ENCODE results near the gene NSUN6. TPM values are rescaled to one million over a fixed set of nuclear protein-coding genes. Genes with fewer than 3 reads are reported as not detected.

Gene NSUN6
- total and polyA plus RNA-seq, 2 experiments from 2014 or later, result 18.1 to 37.4 TPM

- Histone ChIP-seq H3F3A (replicated peaks; ENCODE audit: low read depth) (no peaks in the 10 kb centered on the region), H3K4me3 (no peak overlapping the region), H3K27ac (ENCODE audit: low read depth) (no peak overlapping the region), H2AFZ (no peak overlapping the region), H3K4me1 (ENCODE audit: insufficient read depth) (no peaks in the 10 kb centered on the region), H3K4me2 (no peak overlapping the region), H3K79me2 (replicated peaks; ENCODE audit: insufficient read depth) (no peaks in the 10 kb centered on the region), H3K27me3 (ENCODE audit: insufficient read depth) (no peaks in the 10 kb centered on the region), H3K9me2 (ENCODE audit: insufficient read depth) (no peaks in the 10 kb centered on the region), H3K36me3 (ENCODE audit: insufficient read depth) (no peaks in the 10 kb centered on the region; the same call in 1 of the 2 replicates), H4K20me1 (replicated peaks; ENCODE audit: insufficient read depth) (no peaks in the 10 kb centered on the region)
- Mint-ChIP-seq H3K4me1 (no peaks in the 10 kb centered on the region), H3K36me3 (ENCODE audit: low read depth) (no peaks in the 10 kb centered on the region), H3K27ac (no peak overlapping the region), H3K4me3 (no peak overlapping the region), H3K9me3 (no peaks in the 10 kb centered on the region), H3K27me3 (ENCODE audit: insufficient read depth, low read depth, poor library complexity) (no peaks in the 10 kb centered on the region)
- ATAC-seq (no peak), DNase-seq (ENCODE audit: low spot score) (no peak)
- TF ChIP-seq JUNB (IDR thresholded peaks at IDR 0.05; ENCODE audit: unreplicated experiment) (no peak), CTCF (conservative IDR thresholded peaks at IDR 0.05; ENCODE audit: low read depth in 2 of 2) (no peak), CREB1 (CRISPR knock-in tag; IDR thresholded peaks at IDR 0.05; ENCODE audit: low read depth) (no peak), REST (IDR thresholded peaks at IDR 0.05; ENCODE audit: unreplicated experiment) (no peak), NANOG (IDR thresholded peaks at IDR 0.05; ENCODE audit: borderline replicate concordance) (no peak), ZNF331 (CRISPR knock-in tag; IDR thresholded peaks at IDR 0.05; ENCODE audit: low read depth) (no peak), STAT1 (IDR thresholded peaks at IDR 0.05; ENCODE audit: unreplicated experiment) (no peak)
- TF ChIP-seq, protein P1, sequence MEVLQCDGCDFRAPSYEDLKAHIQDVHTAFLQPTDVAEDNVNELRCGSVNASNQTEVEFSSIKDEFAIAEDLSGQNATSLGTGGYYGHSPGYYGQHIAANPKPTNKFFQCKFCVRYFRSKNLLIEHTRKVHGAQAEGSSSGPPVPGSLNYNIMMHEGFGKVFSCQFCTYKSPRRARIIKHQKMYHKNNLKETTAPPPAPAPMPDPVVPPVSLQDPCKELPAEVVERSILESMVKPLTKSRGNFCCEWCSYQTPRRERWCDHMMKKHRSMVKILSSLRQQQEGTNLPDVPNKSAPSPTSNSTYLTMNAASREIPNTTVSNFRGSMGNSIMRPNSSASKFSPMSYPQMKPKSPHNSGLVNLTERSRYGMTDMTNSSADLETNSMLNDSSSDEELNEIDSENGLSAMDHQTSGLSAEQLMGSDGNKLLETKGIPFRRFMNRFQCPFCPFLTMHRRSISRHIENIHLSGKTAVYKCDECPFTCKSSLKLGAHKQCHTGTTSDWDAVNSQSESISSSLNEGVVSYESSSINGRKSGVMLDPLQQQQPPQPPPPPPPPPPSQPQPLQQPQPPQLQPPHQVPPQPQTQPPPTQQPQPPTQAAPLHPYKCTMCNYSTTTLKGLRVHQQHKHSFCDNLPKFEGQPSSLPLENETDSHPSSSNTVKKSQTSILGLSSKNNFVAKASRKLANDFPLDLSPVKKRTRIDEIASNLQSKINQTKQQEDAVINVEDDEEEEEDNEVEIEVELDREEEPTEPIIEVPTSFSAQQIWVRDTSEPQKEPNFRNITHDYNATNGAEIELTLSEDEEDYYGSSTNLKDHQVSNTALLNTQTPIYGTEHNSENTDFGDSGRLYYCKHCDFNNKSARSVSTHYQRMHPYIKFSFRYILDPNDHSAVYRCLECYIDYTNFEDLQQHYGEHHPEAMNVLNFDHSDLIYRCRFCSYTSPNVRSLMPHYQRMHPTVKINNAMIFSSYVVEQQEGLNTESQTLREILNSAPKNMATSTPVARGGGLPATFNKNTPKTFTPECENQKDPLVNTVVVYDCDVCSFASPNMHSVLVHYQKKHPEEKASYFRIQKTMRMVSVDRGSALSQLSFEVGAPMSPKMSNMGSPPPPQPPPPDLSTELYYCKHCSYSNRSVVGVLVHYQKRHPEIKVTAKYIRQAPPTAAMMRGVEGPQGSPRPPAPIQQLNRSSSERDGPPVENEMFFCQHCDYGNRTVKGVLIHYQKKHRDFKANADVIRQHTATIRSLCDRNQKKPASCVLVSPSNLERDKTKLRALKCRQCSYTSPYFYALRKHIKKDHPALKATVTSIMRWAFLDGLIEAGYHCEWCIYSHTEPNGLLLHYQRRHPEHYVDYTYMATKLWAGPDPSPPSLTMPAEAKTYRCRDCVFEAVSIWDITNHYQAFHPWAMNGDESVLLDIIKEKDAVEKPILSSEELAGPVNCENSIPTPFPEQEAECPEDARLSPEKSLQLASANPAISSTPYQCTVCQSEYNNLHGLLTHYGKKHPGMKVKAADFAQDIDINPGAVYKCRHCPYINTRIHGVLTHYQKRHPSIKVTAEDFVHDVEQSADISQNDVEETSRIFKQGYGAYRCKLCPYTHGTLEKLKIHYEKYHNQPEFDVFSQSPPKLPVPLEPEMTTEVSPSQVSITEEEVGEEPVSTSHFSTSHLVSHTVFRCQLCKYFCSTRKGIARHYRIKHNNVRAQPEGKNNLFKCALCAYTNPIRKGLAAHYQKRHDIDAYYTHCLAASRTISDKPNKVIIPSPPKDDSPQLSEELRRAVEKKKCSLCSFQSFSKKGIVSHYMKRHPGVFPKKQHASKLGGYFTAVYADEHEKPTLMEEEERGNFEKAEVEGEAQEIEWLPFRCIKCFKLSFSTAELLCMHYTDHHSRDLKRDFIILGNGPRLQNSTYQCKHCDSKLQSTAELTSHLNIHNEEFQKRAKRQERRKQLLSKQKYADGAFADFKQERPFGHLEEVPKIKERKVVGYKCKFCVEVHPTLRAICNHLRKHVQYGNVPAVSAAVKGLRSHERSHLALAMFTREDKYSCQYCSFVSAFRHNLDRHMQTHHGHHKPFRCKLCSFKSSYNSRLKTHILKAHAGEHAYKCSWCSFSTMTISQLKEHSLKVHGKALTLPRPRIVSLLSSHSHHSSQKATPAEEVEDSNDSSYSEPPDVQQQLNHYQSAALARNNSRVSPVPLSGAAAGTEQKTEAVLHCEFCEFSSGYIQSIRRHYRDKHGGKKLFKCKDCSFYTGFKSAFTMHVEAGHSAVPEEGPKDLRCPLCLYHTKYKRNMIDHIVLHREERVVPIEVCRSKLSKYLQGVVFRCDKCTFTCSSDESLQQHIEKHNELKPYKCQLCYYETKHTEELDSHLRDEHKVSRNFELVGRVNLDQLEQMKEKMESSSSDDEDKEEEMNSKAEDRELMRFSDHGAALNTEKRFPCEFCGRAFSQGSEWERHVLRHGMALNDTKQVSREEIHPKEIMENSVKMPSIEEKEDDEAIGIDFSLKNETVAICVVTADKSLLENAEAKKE (CRISPR knock-in tag; IDR thresholded peaks at IDR 0.05), result no peak
These were observed 88.2 kb downstream of the NSUN6 start for GRCh38 chr10:18563003-18563726.
